Fibroblast of skin of scalp (primary cell): Measurements from ENCODE around the gene ZBTB9.
"Not testable (repeated sequence)": the region's sequence is repeated elsewhere in the genome, so short reads cannot be mapped to it uniquely, and the experiment has no call there.

Experiments
- DNase-seq: peaks from one replicate; pipeline ENCODE4 v3.0.0-alpha.2; 2013

ZBTB9 gene

GRCh38 chr6:33467091-33467490 is 12.7 kb downstream of the ZBTB9 start:
- no peak for DNase-seq

- no peak for DNase-seq
These were observed 15.3 kb downstream of the ZBTB9 start for GRCh38 chr6:33469661-33470060.

GRCh38 chr6:33477864-33478263 is 23.5 kb downstream of the ZBTB9 start:
- no peak for DNase-seq

GRCh38 chr6:33481192-33481591 is 26.8 kb downstream of the ZBTB9 start:
- DNase-seq = no peak

- not testable (repeated sequence) for DNase-seq
These were observed 28.2 kb downstream of the ZBTB9 start for GRCh38 chr6:33482620-33483019.

GRCh38 chr6:33483678-33484077 is 29.3 kb downstream of the ZBTB9 start:
- no peak for DNase-seq

- DNase-seq = not testable (repeated sequence)
These were observed 30.4 kb downstream of the ZBTB9 start for GRCh38 chr6:33484673-33485262.

- not testable (repeated sequence) for DNase-seq
These were observed 31.3 kb downstream of the ZBTB9 start for GRCh38 chr6:33485680-33486079.

GRCh38 chr6:33488339-33488738 is 34.0 kb downstream of the ZBTB9 start:
- DNase-seq = no peak

GRCh38 chr6:33490198-33490597 is 35.8 kb downstream of the ZBTB9 start:
- DNase-seq = no peak

- no peak for DNase-seq
These were observed 36.2 kb downstream of the ZBTB9 start for GRCh38 chr6:33490621-33491020.

GRCh38 chr6:33492093-33492492 is 37.7 kb downstream of the ZBTB9 start:
- no peak for DNase-seq

GRCh38 chr6:33497157-33497556 is 42.8 kb downstream of the ZBTB9 start:
- DNase-seq = no peak

- no peak for DNase-seq
These were observed 48.1 kb downstream of the ZBTB9 start for GRCh38 chr6:33502486-33502885.

- DNase-seq = no peak
These were observed 50.1 kb downstream of the ZBTB9 start for GRCh38 chr6:33504486-33504885.

GRCh38 chr6:33505548-33506370 is 51.4 kb downstream of the ZBTB9 start:
- no peak for DNase-seq
